Stimulated activated naive CD8-positive, alpha-beta T cell treated with anti-CD3 and anti-CD28 coated beads, Interleukin-15, Interleukin-2, amounts not matched to agents 100 ng/mL and 50 ng/mL, for 24 hours (primary cell): ENCODE results near the gene B4GALNT4.
"Not testable (repeated sequence)": the region's sequence is repeated elsewhere in the genome, so short reads cannot be mapped to it uniquely, and the experiment has no call there.

Experiments
- H3K27ac Mint-ChIP-seq: one replicate; pipeline ENCODE4 v1.8.0; 2021; ENCODE audit warnings: mild to moderate bottlenecking, mixed read lengths
- H3K27me3 Mint-ChIP-seq: one replicate; pipeline ENCODE4 v1.8.0; 2021; ENCODE audit warnings: mixed read lengths
- H3K36me3 Mint-ChIP-seq: one replicate; pipeline ENCODE4 v1.8.0; 2021; ENCODE audit warnings: low read depth, mixed read lengths
- H3K4me1 Mint-ChIP-seq: one replicate; pipeline ENCODE4 v1.8.0; 2021; ENCODE audit warnings: low read depth, mixed read lengths
- H3K4me3 Mint-ChIP-seq: one replicate; pipeline ENCODE4 v1.8.0; 2021; ENCODE audit warnings: mild to moderate bottlenecking, mixed read lengths
- H3K9me3 Mint-ChIP-seq: one replicate; pipeline ENCODE4 v1.8.0; 2021; ENCODE audit warnings: mixed read lengths

B4GALNT4 gene

DNA sequence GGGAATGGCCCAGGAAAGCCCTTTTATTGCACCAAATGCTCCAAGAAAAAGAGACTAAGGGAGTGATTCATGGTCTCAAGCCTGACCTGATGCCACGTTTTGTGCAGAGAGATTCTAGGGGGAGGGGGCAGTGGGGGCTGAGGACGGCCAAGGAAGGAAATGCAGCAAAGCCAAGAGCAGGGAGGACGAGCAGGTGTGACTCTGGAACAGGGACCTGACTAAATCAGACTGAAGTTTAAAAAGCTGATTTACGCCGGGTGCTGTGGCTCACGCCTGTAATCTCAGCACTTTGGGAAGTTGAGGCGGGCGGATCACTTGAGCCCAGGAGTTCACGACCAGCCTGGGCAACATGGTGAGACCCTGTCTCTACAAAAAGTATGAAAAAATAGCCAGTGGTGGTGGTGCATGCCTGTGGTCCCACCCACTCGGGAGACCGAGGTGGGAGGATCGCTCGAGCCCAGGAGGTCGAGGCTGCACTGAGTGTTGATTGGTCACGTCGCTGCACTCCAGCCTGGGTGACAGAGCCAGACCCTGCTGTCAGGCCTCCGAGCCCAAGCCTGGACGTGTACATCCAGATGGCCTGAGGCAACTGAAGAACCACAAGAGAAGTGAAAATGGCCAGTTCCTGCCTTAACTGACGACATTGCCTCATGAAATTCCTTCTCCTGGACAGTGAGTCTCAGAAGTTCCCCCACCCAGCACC is 37.8 kb upstream of the B4GALNT4 start:
- peak overlapping the region; percentile 61 for H3K27ac Mint-ChIP-seq

DNA sequence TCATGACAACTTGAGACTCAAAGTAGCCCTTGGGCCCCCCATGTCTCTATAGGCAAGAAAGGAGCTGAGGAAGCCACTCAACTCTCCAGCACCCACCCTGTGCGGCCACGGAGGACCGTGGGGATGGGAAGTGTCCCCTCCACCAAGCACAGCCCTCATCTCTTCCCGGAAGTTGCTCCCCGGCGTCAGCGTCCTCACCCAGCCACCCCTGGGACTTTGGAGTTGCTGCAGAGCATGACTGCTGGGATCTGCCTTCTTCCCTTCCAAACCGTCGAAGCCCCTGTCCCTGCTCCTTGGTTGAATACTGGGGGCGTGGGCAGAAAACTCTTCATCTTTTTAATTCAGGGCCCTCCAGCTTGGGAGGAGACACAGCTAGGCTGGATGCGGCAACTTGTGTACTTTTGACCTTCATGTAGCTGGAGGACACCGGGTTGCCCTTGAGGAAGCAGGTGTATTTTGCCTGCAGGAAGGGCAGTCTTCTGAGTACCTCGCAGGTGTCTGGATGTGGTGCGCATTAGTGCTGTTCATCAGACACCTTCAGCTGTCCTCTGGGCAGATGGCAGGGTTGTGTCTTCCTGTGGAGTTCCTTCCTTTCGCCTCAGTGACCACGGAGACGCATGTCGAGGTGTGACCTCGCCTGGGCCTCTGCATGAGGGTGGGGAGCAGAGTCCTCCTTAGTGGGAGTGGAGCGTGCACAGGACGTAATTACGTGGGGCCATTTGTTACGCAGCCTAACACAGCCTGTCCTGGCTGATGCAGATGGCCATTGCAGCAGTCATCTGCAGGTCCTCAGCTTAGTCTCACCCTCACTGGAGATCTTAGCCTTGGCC is 36.4 kb upstream of the B4GALNT4 start:
- Mint-ChIP-seq H3K4me3 (no peak overlapping the region), H3K27ac (no peak overlapping the region), H3K27me3 (no peaks in the 10 kb centered on the region), H3K36me3 (no peaks in the 10 kb centered on the region), H3K4me1 (peaks cover 63% of the 10 kb centered on the region), H3K9me3 (no peaks in the 10 kb centered on the region)

More for the DNA sequence above, 37.8 kb upstream of the B4GALNT4 start:
- no peaks in the 10 kb centered on the region for H3K36me3 Mint-ChIP-seq
- H3K4me3 Mint-ChIP-seq: peak overlapping the region; percentile 4
- no peaks in the 10 kb centered on the region for H3K9me3 Mint-ChIP-seq
- H3K4me1 Mint-ChIP-seq: peaks cover 71% of the 10 kb centered on the region
- no peaks in the 10 kb centered on the region for H3K27me3 Mint-ChIP-seq

DNA sequence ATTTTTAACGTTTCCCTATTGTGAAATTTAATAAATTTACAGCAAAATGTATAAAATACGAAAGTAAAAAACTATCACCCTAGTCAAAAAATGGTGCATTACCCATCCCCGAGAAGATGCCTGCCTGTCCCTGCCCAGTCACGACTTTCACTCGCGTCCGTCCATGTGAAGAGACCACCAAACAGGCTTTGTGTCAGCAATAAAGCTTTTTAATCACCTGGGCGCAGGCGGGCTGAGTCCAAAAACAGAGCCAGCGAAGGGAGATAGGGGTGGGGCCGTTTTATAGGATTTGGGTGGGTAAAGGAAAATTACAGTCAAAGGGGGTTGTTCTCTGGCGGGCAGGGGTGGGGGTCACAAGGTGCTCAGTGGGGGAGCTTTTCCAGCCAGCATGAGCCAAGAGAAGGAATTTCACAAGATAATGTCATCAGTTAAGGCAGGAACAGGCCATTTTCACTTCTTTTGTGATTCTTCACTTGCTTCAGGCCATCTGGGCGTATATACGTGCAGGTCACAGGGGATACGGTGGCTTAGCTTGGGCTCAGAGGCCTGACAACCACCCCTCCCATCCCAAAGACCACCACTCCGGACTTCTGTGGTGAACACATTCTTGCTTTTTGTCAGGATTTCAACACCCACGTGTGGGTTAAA is 35.6 kb upstream of the B4GALNT4 start:
- H3K4me1 Mint-ChIP-seq: peaks cover 58% of the 10 kb centered on the region
- H3K4me3 Mint-ChIP-seq, H3K36me3 Mint-ChIP-seq, H3K27me3 Mint-ChIP-seq, H3K9me3 Mint-ChIP-seq, H3K27ac Mint-ChIP-seq: not testable (repeated sequence)

DNA sequence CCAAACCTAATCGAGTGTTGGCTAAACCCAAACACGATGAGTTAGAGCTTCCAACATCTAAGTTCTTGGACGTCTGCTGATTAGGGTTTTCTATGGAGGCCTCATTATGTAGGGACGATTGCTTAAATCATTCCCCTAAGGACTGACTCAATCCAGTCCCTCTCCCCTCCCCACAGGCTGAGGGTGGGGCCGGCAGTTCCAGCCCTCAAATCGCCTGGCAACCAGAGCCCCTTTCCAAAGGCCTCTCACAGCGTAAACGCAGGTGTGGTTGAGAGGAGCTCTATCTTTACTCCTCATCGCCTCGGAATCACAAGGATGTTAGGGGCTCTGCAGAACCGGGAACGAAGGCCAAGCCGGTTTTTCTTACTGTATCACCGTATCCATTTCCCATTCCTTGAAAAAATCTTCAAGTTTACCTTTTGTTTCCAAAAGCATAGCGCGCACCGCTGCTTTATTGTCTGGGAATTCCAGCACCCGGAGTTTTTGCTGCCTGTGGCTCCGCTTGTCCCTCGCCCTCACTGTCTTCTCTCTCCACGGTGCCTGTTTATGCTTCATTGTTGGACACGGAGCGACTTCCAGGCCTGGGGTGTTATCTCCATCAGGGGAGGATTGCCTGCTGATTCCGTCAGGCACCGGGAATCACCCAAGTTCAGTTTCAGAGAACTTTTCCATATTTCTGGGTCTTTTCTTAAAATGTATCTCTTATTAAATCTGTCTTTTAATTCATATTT is 34.9 kb upstream of the B4GALNT4 start:
- no peaks in the 10 kb centered on the region for H3K27me3 Mint-ChIP-seq
- peaks cover 53% of the 10 kb centered on the region for H3K4me1 Mint-ChIP-seq
- H3K9me3 Mint-ChIP-seq: no peaks in the 10 kb centered on the region
- H3K27ac Mint-ChIP-seq: no peak overlapping the region
- no peaks in the 10 kb centered on the region for H3K36me3 Mint-ChIP-seq
- no peak overlapping the region for H3K4me3 Mint-ChIP-seq

DNA sequence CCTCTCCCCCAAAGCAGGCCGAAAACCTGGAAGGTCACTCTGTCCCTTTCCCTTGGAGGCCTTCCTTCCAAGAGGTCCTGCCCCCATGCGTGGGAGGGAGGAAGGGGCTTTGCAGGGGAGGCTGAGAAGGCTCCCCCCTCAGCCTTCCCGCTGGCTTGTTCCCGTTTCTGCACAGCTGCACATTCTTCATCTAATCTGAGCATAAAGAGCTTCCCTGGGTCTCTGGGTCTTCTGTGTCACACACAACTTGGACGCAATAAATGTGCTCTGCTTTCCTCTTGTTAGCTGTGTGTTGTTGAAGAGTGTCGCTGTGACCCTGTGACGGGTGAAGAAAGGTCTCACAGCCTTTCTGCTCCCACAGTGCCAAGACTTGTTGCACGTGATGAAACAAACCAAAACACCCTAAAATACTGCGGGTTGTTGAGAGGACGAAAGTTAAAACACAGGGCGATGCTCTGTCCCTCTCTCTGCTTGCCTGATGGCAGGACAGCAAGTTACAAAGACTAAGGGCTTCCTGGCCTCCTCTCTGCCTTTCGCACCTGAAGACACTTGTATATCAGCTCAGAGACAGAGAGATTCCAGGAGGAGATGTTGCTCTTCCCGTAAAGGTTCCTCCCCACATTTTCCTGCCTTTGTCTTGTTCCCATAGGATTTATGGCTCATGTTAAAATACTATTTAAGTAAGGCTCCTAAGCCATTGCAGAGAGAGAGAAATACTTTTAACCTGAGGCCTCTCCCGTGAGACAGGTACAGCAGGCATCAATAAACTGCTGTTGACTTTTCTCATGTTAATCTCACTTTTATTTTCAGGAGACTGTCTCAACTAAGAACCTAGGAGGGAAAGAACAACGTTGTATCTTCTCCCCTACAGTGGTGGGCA is 33.3 kb upstream of the B4GALNT4 start:
- peaks cover 45% of the 10 kb centered on the region for H3K4me1 Mint-ChIP-seq
- no peak overlapping the region for H3K4me3 Mint-ChIP-seq
- H3K9me3 Mint-ChIP-seq: no peaks in the 10 kb centered on the region
- H3K36me3 Mint-ChIP-seq: no peaks in the 10 kb centered on the region
- H3K27me3 Mint-ChIP-seq: no peaks in the 10 kb centered on the region
- H3K27ac Mint-ChIP-seq: no peak overlapping the region

DNA sequence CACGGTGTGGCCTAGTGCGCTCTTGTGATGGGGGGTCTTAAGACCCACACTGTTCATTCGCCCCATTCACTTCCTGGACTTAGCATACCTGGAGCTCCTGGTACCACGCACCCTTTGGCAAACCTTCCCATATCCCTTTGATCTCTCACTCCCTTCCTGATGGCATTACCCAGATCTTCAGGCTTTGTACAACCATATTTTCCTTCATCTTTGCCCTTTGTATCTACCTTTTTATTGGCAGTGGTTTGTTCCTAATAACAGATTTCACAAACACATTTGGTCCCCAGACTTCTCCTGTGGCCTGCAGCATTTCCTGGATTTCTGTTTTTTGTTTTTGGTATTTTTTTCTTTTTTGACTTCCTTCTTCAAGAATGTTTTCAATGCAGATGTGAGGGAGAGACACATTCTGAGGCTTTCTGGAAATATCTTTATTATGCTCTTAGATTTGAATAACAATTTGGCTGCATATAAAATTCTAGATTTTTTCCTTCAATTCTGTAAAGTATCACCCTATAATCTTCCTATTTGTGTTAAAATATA is 32.6 kb upstream of the B4GALNT4 start:
- Mint-ChIP-seq H3K36me3 (no peaks in the 10 kb centered on the region), H3K4me3 (no peak overlapping the region), H3K27ac (no peak overlapping the region), H3K4me1 (peaks cover 45% of the 10 kb centered on the region), H3K9me3 (no peaks in the 10 kb centered on the region), H3K27me3 (no peaks in the 10 kb centered on the region)

DNA sequence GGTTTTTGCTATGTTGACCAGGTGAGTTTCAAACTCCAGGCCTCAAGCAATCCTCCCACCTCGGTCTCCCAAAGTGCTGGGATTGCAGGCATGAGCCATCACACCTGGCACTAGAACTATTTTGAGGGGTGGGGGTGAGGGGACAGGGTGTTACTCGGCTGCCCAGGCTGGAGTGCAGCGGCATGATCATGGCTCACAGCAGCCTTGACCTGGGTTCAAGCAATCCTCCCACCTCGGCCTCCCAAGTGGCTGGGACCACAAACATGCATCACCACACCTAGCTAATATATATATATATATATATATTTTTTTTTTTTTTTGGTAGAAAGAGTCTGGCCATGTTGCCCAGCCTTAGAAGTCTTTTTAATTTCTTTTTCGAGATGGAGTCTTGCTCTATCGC is 31.6 kb upstream of the B4GALNT4 start:
- Mint-ChIP-seq H3K4me3 (no peak overlapping the region), H3K9me3 (no peaks in the 10 kb centered on the region), H3K27ac (no peak overlapping the region), H3K27me3 (no peaks in the 10 kb centered on the region), H3K36me3 (no peaks in the 10 kb centered on the region), H3K4me1 (peaks cover 46% of the 10 kb centered on the region)

DNA sequence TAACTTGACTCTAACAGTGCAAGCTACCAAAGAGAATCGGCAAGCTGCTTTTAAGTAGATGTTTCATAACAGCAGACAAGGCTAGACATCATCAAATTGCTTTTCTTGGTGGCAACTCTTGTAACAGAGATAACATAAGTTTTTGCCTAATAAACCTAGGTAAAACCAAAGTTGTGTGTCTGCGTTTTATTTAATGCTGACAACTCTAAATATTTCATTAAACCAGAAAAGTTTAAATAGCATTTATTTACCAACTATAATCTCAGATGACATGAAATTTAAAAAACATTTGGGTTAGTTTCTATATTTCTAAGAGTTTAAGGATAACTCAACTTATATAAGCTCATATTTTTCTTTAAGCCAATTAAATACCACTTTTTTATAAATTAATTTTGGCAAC is 29.3 kb upstream of the B4GALNT4 start:
- peaks cover 41% of the 10 kb centered on the region for H3K4me1 Mint-ChIP-seq
- H3K9me3 Mint-ChIP-seq: no peaks in the 10 kb centered on the region
- no peaks in the 10 kb centered on the region for H3K36me3 Mint-ChIP-seq
- no peak overlapping the region for H3K4me3 Mint-ChIP-seq
- no peak overlapping the region for H3K27ac Mint-ChIP-seq
- H3K27me3 Mint-ChIP-seq: no peaks in the 10 kb centered on the region

DNA sequence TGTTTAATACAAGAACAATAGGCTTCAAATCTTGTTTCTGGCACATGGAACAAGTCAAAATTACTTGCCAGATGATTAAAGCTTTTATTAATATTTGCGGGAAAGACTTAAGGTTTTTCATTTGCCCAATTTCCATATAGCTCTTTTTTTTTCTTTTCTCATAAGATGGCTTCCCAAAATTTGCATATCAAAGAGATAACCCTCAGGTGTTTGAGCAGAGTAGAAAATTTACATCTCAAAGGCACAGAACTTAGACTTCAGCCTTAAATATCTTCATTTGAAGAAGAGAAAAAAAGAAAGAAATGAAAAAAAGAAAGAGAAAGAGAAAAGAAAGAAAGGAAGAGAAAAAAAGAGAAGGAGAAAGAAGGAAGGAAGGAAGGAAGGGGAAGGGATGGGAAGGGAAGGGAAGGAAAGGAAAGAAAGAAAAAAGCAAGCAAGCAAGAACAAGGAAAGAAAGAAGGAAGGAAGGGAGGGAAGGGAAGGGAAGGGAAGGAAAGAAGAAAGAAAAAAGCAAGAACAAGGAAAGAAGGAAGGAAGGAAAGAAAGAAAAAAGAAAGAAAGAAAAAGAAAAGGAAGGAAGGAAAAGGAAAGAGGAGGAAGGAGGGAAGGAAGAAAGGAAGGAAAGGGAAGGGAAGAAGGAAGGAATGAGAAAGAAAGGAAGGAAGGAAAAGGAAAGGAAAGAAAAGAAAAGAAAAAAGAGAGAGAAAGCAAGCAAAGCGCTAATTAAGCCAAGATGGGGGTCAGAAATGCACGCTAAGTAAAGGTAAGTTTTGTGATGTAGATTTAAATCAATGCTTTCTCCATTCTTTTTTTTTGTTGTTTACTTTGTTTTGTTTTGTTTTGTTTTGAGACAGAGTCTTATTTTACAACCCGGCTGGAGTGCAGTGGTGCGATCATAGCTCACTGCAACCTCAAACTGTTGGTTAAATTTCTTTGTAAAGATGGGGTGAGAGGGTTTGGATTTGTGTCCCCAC is 28.5 kb upstream of the B4GALNT4 start:
- no peaks in the 10 kb centered on the region for H3K36me3 Mint-ChIP-seq
- peaks cover 35% of the 10 kb centered on the region for H3K4me1 Mint-ChIP-seq
- no peaks in the 10 kb centered on the region for H3K9me3 Mint-ChIP-seq
- no peak overlapping the region for H3K27ac Mint-ChIP-seq
- no peak overlapping the region for H3K4me3 Mint-ChIP-seq
- no peaks in the 10 kb centered on the region for H3K27me3 Mint-ChIP-seq

DNA sequence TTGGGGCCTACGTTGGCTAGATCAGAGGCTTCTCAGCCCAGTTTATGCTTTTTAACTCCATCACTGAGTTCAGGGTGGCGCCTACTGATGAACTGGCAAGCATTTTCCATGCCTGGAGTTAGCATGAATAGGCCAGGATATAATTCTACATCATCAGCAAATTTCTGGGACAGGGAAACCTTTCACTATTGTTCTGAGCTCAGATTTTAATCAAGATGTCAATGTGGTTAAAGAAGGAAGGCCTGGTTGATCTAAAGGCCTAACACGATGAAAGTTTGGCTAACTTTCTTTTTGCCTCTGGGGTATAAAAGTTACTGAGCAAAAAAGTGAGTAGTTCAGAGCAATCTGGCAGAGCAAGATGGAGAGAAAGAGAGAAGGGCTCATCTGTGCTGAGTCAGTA is 27.0 kb upstream of the B4GALNT4 start:
- Mint-ChIP-seq H3K27ac (no peak overlapping the region), H3K4me1 (peaks cover 24% of the 10 kb centered on the region), H3K4me3 (no peak overlapping the region), H3K36me3 (no peaks in the 10 kb centered on the region), H3K9me3 (no peaks in the 10 kb centered on the region), H3K27me3 (no peaks in the 10 kb centered on the region)

DNA sequence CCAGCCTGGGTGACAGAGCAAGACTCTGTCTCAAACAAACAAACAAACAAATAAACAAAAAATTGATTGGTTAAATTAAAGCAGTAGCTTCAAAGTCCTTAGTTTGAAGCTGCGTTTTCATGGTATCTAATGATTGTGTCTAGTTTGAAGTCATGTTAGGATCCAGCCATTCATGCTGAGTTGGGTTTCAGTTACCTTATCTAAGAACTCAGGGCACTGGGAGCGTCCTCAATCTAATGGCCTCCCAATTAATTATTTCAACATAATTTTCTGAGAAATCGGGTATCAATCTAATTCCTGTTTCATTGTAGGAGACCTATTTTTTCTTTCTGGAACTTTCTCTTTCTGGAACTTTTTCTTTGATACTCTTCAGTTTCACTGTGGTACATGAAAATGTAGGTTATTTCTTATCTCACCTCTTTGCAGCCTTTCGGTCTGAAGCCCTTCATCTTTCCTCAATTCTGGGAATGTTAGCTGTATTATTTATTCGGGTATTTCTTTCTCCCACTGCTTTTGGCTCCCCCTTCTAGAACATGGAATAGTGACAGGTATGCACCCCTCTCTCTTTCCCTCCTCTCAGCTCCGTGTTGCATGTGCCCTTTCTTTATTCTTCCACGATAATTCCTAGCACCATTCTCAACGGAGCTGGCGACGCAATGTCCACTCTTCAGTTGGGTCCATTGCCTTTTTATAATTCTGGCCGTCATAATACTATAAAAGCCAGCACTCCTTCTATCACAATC is 24.3 kb upstream of the B4GALNT4 start:
- Mint-ChIP-seq H3K9me3 (no peaks in the 10 kb centered on the region), H3K36me3 (no peaks in the 10 kb centered on the region), H3K27ac (peak overlapping the region; percentile 36)

DNA sequence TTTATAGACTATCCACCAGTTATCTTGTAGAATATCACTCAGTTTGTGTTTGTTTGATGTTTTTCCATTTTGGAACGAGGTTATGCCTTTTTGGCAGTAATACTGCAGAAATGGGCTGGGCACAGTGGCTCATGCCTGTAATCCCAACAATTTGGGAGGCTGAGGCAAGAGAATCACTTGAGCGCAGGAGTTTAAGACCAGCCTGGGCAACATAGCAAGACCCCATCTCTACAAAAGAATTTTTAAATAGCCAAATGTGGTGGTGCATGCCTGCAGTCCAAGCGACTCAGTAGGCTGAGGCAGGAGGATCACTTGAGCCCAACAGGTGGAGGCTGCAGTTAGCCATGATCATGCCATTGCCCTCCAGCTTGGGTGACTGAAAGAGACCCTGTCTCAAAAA is 22.8 kb upstream of the B4GALNT4 start:
- Mint-ChIP-seq H3K4me1 (peaks cover 28% of the 10 kb centered on the region), H3K27me3 (no peaks in the 10 kb centered on the region), H3K9me3 (no peaks in the 10 kb centered on the region), H3K36me3 (no peaks in the 10 kb centered on the region), H3K4me3 (no peak overlapping the region), H3K27ac (no peak overlapping the region)

More for the DNA sequence above, 24.3 kb upstream of the B4GALNT4 start:
- Mint-ChIP-seq H3K4me3 (no peak overlapping the region), H3K27me3 (no peaks in the 10 kb centered on the region), H3K4me1 (peaks cover 26% of the 10 kb centered on the region)
